Activated gamma-delta T cell treated with anti-CD3 and anti-CD28 coated beads, Interleukin-2, amount 50 U/mL, for 16 hours (primary cell): Measurements from ENCODE around the gene CACNA2D1.
"Not testable (repeated sequence)": the region's sequence is repeated elsewhere in the genome, so short reads cannot be mapped to it uniquely, and the experiment has no call there.

Source experiments
- DNase-seq: peaks from one replicate; pipeline ENCODE4 v3.0.0-alpha.2; 2020; ENCODE audit warnings: low read depth

Gene CACNA2D1

GRCh38 chr7:82393076-82393839 is 50.3 kb downstream of the CACNA2D1 start:
- no peak for DNase-seq

- DNase-seq = no peak
Observed at GRCh38 chr7:82390936-82391335, 52.6 kb downstream of the CACNA2D1 start.

- no peak for DNase-seq
Observed at GRCh38 chr7:82389876-82390275, 53.7 kb downstream of the CACNA2D1 start.

- DNase-seq = no peak
Observed at GRCh38 chr7:82388138-82388537, 55.4 kb downstream of the CACNA2D1 start.

GRCh38 chr7:82386571-82386970 is 57.0 kb downstream of the CACNA2D1 start:
- DNase-seq = not testable (repeated sequence)

- no peak for DNase-seq
Observed at GRCh38 chr7:82384779-82385178, 58.8 kb downstream of the CACNA2D1 start.

- DNase-seq = no peak
Observed at GRCh38 chr7:82384051-82384464, 59.5 kb downstream of the CACNA2D1 start.

- DNase-seq = no peak
Observed at GRCh38 chr7:82382276-82382675, 61.3 kb downstream of the CACNA2D1 start.

- DNase-seq = no peak
Observed at GRCh38 chr7:82376739-82377138, 66.8 kb downstream of the CACNA2D1 start.

GRCh38 chr7:82375713-82376112 is 67.9 kb downstream of the CACNA2D1 start:
- no peak for DNase-seq

- no peak for DNase-seq
Observed at GRCh38 chr7:82375129-82375528, 68.4 kb downstream of the CACNA2D1 start.

- DNase-seq = no peak
Observed at GRCh38 chr7:82373926-82374635, 69.5 kb downstream of the CACNA2D1 start.

- DNase-seq = no peak
Observed at GRCh38 chr7:82364671-82365070, 78.9 kb downstream of the CACNA2D1 start.

GRCh38 chr7:82364048-82364447 is 79.5 kb downstream of the CACNA2D1 start:
- no peak for DNase-seq

- no peak for DNase-seq
Observed at GRCh38 chr7:82362129-82362706, 81.4 kb downstream of the CACNA2D1 start.

- no peak for DNase-seq
Observed at GRCh38 chr7:82360591-82361368, 82.8 kb downstream of the CACNA2D1 start.

- no peak for DNase-seq
Observed at GRCh38 chr7:82359426-82359825, 84.2 kb downstream of the CACNA2D1 start.

- DNase-seq = no peak
Observed at GRCh38 chr7:82358923-82359322, 84.7 kb downstream of the CACNA2D1 start.

- no peak for DNase-seq
Observed at GRCh38 chr7:82358009-82358578, 85.5 kb downstream of the CACNA2D1 start.

- no peak for DNase-seq
Observed at GRCh38 chr7:82348251-82348650, 95.3 kb downstream of the CACNA2D1 start.

- no peak for DNase-seq
Observed at GRCh38 chr7:82347808-82348207, 95.8 kb downstream of the CACNA2D1 start.

GRCh38 chr7:82345886-82346285 is 97.7 kb downstream of the CACNA2D1 start:
- DNase-seq = no peak
